OCI-LY1 (cell line): ENCODE data around the gene CACNA2D3.

ENCODE experiments used
- CTCF ChIP-seq: fragments of 200-600 bp; sonication (generic), shearing (Covaris generic); IDR thresholded peaks from 2 replicates; pipeline ENCODE4 v1.5.1; 2017; ENCODE audit warnings: mild to moderate bottlenecking, antibody characterized with exemption, low read length, moderate library complexity, mixed read lengths
- EZH2 ChIP-seq: fragments of 200-600 bp; sonication (generic), shearing (Covaris generic); IDR thresholded peaks from 2 replicates; pipeline ENCODE4 v1.8.0; 2017; ENCODE audit warnings: borderline replicate concordance, mixed run types, mild to moderate bottlenecking, antibody characterized with exemption, low read length, moderate library complexity, mixed read lengths

- TF ChIP-seq CTCF (no peak), EZH2 (no peak)
These were observed 336.0 kb downstream of the CACNA2D3 start for GRCh38 chr3:54458357-54458756.
